Right lung (tissue), 5 donors: ENCODE results near the gene ZBTB48. TPM values are rescaled to one million over a fixed set of nuclear protein-coding genes. Genes with fewer than 3 reads are reported as not detected.

Experiments
- DNase-seq, 2 donors: peaks; one replicate each; pipeline ENCODE4 v3.0.0-alpha.2; 2013
- polyA plus RNA-seq, 5 donors: library from polyadenylated mRNA; unstranded; fragments of 120-200 nt; gene quantifications; one replicate each; pipeline versions ENCODE4 v1.2.1 to v1.2.3, GENCODE V29; 2013; ENCODE audit warnings: inconsistent platforms in 1 of 5, low replicate concordance in 1 of 5; ENCODE audit not compliant: insufficient read length in 5 of 5, insufficient read depth in 1 of 5

ZBTB48 gene
- polyA plus RNA-seq, 5 donors: 22.8 to 37.6 (median 32.7) TPM

DNA sequence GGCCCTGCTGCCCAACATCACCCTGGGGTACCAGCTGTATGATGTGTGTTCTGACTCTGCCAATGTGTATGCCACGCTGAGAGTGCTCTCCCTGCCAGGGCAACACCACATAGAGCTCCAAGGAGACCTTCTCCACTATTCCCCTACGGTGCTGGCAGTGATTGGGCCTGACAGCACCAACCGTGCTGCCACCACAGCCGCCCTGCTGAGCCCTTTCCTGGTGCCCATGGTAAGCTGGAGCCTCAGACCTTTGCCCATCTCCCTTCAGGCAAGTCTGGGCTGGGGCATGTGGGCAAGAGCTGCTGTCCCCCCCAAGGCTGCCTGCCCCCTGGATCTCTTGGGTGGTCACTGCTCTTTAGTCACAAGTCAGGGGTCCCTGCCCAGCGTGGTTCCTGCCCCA is 8.8 kb upstream of the ZBTB48 start:
- DNase-seq: no peak

DNA sequence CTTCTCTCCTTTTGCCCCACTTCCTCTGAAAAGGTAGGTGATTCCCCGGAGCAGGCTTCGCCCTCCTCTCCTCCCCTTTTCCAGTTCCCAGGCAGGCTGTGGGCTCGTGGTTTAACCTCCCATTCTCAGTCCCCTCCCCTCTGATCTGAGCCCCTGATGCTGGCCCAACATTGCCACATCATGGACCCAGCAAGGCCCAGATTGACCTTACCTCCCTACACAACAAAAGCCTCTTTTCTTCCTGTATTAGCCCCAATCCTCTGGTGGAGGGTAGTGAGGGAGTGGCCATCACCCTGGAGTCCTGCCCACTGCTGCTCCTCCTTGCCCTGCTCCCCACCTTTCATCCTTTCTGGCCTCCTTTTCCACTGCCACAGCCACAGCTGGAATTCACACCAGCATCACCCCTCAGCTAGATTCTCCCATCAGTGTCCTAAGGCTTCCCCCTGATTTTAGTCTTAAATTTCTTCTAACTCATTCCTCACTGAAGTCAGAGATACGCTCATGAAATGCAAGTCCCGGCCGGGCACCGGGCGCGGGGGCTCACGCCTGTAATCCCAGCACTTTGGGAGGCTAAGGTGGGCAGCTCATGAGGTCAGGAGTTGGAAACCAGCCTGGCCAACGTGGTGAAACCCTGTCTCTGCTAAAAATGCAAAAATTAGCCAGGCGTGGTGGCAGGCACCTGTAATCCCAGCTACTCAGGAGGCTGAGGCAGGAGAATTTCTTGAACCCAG is 7.0 kb upstream of the ZBTB48 start:
- no peak for DNase-seq

DNA sequence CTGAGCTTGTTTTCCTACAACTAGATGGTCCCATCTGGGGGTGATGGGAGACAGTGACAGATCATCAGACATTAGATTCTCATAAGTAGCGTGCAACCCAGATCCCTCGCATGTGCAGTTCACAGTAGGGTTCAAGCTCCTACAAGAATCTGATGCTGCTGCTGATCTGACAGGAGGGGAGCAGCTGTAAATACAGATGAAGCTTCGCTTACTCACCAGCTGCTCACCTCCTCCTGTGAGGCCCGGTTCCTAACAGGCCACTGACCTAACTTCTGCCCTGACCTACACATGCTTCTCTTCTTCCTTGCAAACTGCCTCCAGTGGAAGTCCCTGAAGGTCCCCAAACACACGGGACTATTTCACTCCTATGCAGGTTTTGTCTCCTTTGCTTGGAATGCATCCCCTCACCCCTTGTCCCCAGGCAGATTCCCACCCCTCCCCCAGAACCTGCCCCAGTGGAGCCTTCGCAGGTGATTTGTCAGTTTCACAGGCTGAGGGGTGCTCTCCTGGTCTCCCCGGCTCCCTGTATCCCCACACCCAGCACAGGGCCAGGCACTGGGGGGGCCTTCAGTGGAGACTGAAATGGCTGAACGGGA is 5.7 kb upstream of the ZBTB48 start:
- no peak for DNase-seq

DNA sequence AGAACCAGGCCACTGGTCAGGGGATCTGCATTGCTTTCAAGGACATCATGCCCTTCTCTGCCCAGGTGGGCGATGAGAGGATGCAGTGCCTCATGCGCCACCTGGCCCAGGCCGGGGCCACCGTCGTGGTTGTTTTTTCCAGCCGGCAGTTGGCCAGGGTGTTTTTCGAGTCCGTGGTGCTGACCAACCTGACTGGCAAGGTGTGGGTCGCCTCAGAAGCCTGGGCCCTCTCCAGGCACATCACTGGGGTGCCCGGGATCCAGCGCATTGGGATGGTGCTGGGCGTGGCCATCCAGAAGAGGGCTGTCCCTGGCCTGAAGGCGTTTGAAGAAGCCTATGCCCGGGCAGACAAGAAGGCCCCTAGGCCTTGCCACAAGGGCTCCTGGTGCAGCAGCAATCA is 5.0 kb upstream of the ZBTB48 start:
- DNase-seq: no peak

DNA sequence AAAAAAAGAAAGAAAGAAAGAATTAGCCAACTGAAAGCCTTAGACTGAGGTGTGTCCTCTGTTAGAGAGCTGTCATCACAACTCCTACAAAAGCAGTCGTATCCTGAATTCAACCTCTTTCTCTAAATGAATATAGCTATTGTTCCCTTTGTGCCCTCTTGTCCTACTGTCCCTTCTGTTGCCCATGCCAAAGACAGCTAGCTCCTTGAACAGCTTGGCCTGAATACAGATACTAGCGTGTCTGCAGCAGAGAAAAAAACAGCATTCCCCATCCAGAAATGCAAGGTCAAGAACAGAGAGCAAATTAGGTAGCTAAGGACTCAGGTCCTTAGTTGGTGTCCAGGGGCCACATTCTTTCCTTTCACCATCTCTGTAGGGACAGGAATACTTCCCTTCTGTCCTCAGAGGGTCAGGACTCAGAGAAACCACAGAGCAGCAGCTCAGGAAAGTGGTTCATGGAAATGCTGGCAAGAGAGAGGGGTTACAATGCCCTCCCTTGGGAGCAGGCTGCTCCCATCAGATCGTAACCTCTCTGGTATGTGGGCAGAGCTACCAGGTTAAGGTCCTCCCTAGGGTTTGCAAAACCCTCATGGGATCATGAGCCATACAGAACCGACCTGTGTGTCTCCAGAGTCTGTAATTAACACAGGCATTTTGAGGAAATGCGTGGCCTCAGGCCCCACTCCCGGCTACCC is 1.8 kb upstream of the ZBTB48 start:
- no peak for DNase-seq

DNA sequence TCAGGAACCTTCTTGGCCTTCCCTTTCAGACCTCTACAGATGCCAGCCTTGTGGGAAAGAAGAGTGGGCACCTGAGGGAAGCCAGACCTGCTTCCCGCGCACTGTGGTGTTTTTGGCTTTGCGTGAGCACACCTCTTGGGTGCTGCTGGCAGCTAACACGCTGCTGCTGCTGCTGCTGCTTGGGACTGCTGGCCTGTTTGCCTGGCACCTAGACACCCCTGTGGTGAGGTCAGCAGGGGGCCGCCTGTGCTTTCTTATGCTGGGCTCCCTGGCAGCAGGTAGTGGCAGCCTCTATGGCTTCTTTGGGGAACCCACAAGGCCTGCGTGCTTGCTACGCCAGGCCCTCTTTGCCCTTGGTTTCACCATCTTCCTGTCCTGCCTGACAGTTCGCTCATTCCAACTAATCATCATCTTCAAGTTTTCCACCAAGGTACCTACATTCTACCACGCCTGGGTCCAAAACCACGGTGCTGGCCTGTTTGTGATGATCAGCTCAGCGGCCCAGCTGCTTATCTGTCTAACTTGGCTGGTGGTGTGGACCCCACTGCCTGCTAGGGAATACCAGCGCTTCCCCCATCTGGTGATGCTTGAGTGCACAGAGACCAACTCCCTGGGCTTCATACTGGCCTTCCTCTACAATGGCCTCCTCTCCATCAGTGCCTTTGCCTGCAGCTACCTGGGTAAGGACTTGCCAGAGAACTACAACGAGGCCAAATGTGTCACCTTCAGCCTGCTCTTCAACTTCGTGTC is 995 bp upstream of the ZBTB48 start:
- no peak for DNase-seq

DNA sequence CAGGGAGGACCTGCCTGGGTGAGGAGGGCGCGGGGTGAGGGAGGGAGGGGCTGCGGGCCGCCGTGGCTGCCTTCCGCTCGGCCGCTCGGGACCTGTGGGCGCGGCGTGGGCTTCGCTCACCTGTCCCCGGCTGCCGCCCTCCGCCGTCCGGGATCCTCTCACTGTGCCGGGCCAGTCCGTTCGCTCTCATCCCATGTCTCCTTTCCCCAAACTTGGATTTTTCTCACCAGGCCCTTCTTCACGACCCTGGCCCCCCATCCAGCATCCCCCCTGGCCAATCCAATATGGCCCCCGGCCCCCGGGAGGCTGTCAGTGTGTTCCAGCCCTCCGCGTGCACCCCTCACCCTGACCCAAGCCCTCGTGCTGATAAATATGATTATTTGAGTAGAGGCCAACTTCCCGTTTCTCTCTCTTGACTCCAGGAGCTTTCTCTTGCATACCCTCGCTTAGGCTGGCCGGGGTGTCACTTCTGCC is 362 bp downstream of the ZBTB48 start:
- no peak for DNase-seq

DNA sequence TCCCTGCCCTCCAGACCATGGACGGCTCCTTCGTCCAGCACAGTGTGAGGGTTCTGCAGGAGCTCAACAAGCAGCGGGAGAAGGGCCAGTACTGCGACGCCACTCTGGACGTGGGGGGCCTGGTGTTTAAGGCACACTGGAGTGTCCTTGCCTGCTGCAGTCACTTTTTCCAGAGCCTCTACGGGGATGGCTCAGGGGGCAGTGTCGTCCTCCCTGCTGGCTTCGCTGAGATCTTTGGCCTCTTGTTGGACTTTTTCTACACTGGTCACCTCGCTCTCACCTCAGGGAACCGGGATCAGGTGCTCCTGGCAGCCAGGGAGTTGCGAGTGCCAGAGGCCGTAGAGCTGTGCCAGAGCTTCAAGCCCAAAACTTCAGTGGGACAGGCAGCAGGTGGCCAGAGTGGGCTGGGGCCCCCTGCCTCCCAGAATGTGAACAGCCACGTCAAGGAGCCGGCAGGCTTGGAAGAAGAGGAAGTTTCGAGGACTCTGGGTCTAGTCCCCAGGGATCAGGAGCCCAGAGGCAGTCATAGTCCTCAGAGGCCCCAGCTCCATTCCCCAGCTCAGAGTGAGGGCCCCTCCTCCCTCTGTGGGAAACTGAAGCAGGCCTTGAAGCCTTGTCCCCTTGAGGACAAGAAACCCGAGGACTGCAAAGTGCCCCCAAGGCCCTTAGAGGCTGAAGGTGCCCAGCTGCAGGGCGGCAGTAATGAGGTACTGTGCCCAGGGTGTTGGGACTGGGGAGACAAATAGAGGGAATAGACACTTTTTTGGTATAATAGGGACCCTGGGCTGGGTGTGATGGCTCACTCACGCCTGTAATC is 1.0 kb downstream of the ZBTB48 start:
- no peak for DNase-seq

DNA sequence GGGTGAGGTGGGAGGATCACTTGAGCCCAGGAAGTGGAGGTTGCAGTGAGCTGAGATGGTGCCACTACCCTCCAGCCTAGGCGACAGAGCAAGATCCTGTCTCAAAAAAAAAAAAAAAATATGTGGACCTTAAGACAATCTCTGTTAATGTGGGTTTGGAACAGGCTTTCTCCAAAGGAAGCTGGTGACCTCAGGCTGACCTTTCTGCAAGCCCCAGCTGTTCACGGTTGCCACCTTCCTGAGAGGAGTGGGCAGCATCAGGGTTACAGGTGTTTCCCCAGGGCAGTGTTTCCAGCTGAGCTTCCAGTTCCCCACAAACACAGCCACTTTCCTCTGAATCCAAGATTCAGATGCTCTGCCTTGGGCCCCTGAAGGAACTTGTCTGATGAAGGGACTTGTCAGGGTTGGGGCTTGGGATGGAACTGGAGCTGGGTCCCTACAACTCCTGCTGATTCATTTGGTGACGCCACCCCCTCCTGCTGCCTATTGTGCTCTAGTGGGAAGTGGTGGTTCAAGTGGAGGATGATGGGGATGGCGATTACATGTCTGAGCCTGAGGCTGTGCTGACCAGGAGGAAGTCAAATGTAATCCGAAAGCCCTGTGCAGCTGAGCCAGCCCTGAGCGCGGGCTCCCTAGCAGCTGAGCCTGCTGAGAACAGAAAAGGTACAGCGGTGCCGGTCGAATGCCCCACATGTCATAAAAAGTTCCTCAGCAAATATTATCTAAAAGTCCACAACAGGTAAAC is 1.9 kb downstream of the ZBTB48 start:
- no peak for DNase-seq

GRCh38 chr1:6582370-6582769 is 2.6 kb downstream of the ZBTB48 start:
- DNase-seq: no peak

DNA sequence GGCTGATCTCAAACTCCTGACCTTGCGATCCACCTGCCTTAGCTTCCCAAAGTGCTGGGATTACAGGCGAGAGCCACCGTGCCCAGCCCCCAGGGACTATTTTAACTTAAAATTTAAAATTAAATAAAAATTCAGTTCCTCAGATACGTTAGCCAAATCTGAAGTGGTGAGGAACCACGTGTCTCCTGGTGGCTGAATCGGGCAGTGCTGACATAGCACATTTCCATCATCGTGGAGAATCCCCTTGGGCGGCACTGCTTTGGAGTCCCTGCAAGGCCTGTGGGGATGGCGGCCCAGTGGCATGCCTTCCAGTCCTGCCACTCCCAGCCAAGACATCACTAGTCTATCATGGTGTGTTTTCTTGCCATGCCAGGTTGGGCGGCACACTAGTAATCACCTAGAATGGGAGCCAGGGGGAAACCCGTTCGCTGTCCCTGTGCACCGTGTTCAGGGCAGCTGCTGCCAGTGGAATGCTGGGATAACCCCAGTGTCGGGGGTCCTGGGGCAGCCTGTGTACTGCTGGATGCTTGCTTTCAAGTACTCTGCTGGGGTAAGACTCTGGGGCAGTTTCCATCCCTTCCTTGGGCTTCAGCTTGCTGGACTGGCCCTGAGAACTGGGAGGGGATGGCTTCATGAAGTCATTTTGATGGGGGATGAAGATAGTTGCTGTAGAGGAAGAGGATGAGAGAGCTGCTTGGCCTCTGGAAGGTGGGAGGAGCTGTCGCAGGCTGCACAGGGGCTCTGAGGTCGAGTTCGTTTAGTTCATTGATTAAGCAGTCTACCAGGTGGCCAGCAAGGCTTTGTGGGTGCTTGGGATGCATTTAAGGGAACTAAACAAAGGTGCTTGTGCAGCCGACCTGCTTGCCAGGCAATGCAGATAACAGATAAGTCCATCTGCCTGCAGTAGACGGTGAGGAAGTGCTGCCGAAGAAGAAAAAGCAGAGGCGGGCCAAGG is 4.6 kb downstream of the ZBTB48 start:
- no peak for DNase-seq

GRCh38 chr1:6585081-6585722 is 5.4 kb downstream of the ZBTB48 start:
- no peak for DNase-seq

DNA sequence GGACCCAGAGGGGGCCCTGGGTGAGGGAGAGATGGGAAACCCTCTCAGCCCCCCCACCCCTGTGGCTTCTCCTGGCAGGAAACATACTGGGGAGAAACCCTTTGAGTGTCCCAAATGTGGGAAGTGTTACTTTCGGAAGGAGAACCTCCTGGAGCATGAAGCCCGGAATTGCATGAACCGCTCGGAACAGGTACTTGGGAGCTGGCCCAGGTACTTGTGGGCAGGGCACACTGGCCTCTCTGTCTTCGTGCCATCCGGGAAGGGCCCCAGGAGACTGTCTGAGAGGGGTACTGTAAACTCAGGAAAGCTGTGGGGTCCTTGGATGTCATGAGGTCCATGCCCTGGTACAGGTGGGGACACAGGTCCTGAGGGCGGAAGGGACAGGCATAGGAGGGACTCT is 6.0 kb downstream of the ZBTB48 start:
- no peak for DNase-seq

DNA sequence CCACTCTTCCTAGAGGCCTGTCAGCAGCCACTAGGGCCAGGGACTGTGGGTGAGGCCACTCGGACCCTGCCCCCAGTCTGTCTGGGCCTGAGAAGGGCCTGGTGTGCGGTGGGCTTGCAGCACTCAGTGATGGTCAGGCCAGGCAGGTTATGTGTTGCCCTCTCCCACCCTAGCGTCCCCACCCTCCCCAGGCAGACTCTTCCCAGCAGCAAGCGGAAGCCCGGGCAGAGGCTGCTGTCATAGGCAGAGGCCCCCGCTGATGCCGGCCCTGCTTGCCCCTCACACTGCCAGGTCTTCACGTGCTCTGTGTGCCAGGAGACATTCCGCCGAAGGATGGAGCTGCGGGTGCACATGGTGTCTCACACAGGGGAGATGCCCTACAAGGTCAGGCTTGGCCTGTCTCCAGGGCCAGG is 6.6 kb downstream of the ZBTB48 start:
- no peak for DNase-seq

GRCh38 chr1:6587261-6588005 is 7.6 kb downstream of the ZBTB48 start:
- DNase-seq: no peak

- DNase-seq: no peak
These were observed 8.5 kb downstream of the ZBTB48 start for GRCh38 chr1:6588128-6588892.

- DNase-seq: no peak
These were observed 9.2 kb downstream of the ZBTB48 start for GRCh38 chr1:6588893-6589520.
